ENCODE data around the gene MMS19.
"Not testable (repeated sequence)": the region's sequence is repeated elsewhere in the genome, so short reads cannot be mapped to it uniquely, and the experiment has no call there.

The MMS19 gene

DNA sequence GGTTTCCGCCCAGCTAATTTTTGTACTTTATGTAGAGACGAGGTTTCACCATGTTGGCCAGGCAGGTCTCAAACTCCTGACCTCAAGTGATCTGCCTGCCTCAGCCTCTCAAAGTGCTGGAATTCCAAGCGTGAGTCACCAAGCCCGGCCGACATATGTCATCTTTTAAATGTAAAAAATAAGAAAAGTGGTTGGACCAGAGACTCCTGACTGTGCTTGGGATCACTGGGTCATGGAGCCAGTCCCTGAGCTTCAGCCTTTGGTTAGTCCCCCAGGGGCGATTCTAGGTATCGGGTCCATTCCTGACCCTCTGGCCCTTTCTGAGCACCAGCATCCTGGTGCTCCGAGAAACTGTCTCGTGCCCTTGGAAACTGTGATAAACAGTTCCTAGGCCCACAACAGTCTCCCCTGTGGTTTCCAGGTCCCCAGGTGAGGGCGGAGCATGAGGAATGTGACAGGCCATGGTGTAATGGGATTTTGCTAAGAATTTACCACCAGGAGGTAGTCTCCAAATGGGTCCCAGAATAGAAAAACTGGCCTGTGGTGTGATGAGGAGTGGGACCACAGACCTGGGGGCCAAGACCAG is 33.3 kb upstream of the MMS19 start:
- H3K4me3 ChIP-seq (ENCODE audit: low read depth in 1 of 2, low read length in 1 of 2): no peak overlapping the region
- H3K27ac ChIP-seq: no peak overlapping the region
- no peaks in the 10 kb centered on the region for H3K4me1 ChIP-seq (ENCODE audit: control insufficient read depth in 1 of 2, insufficient read depth in 1 of 2, low read depth in 1 of 2, low read length in 1 of 2)
- peaks cover 6% of the 10 kb centered on the region for H3K36me3 ChIP-seq
- TF ChIP-seq, protein P1, sequence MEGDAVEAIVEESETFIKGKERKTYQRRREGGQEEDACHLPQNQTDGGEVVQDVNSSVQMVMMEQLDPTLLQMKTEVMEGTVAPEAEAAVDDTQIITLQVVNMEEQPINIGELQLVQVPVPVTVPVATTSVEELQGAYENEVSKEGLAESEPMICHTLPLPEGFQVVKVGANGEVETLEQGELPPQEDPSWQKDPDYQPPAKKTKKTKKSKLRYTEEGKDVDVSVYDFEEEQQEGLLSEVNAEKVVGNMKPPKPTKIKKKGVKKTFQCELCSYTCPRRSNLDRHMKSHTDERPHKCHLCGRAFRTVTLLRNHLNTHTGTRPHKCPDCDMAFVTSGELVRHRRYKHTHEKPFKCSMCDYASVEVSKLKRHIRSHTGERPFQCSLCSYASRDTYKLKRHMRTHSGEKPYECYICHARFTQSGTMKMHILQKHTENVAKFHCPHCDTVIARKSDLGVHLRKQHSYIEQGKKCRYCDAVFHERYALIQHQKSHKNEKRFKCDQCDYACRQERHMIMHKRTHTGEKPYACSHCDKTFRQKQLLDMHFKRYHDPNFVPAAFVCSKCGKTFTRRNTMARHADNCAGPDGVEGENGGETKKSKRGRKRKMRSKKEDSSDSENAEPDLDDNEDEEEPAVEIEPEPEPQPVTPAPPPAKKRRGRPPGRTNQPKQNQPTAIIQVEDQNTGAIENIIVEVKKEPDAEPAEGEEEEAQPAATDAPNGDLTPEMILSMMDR (IDR thresholded peaks at IDR 0.05): no peak
- H3K9me3 ChIP-seq: no peaks in the 10 kb centered on the region
- no peaks in the 10 kb centered on the region for H3K27me3 ChIP-seq

DNA sequence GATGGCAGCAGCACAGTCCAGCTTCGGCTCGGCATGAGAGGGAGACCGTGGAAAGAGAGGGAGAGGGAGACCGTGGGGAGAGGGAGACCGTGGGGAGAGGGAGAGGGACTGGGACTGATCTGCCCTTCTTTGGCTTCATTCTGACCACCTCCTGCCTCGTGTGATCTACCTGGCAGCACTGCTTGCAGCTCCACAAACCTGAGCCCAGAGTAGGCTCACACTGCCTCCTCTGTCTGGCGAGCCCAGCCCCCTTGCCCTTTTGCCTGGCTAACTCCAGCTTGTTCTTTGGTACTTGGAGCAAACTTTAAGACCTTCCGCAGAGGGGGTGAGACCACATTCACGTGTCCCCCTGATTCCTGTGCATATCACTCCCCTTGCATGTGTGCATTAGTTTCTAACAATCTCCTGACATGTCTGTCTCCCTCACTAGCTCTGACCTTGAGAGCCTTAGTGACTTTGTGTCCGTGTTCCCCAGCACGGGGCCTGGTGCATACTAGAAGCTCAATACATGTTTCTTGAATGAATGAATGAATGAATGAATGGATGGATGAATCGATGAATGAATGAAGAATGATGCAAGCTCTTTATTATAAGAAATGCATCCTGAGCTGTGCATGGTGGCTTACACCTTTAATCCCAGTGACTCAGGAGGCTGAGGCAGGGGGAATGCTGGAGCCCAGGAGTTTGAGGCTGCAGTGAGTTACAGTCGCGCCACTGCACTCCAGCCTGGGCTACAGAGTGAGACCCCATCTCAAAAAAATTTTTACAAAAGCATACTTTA is 31.7 kb upstream of the MMS19 start:
- no peaks in the 10 kb centered on the region for H3K27me3 ChIP-seq
- H3K4me3 ChIP-seq (ENCODE audit: low read depth in 1 of 2, low read length in 1 of 2): no peak overlapping the region
- H3K4me1 ChIP-seq (ENCODE audit: control insufficient read depth in 1 of 2, insufficient read depth in 1 of 2, low read depth in 1 of 2, low read length in 1 of 2): no peaks in the 10 kb centered on the region
- H3K27ac ChIP-seq: no peak overlapping the region
- peaks cover 6% of the 10 kb centered on the region for H3K36me3 ChIP-seq
- no peaks in the 10 kb centered on the region for H3K9me3 ChIP-seq
- TF ChIP-seq, protein P1 (IDR thresholded peaks at IDR 0.05): no peak

DNA sequence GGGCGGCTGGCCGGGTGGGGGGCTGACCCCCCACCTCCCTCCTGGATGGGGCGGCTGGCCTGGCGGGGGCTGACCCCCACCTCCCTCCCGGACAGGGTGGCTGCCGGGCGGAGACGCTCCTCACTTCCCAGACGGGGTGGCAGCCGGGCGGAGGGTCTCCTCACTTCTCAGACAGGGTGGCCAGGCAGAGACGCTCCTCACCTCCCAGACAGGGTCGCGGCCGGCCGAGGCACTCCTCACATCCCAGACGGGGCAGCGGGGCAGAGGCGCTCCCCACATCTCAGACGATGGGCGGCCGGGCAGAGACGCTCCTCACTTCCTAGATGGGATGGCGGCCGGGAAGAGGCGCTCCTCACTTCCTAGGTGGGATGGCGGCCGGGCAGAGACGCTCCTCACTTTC is 30.7 kb upstream of the MMS19 start:
- not testable (repeated sequence) for H3K4me1 ChIP-seq (ENCODE audit: control insufficient read depth in 1 of 2, insufficient read depth in 1 of 2, low read depth in 1 of 2, low read length in 1 of 2); H3K36me3 ChIP-seq; H3K27ac ChIP-seq; H3K9me3 ChIP-seq; H3K27me3 ChIP-seq; H3K4me3 ChIP-seq (ENCODE audit: low read depth in 1 of 2, low read length in 1 of 2)

DNA sequence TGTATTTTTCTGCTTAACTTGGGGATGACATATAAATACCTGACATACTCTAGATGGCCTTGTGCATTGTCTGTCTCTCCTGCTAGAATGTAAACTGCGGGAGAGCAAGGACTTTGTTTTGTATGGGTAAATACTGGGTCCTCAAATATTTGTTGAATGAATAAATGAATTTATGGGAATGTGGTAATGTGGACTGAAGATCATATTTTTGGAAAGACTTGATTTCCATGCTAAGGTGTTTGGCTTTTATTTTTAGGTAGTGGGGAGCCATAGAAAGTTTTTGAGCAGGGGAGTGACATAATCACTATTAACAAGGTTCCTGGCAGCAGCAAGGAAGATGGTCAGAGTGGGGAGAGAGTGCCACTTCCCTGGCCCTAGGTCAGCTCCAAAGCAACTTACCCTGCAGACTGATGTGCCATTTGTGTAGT is 27.5 kb upstream of the MMS19 start:
- Histone ChIP-seq H3K4me3 (ENCODE audit: low read depth in 1 of 2, low read length in 1 of 2) (no peak overlapping the region), H3K36me3 (peaks cover 6% of the 10 kb centered on the region), H3K27ac (no peak overlapping the region), H3K27me3 (no peaks in the 10 kb centered on the region), H3K9me3 (no peaks in the 10 kb centered on the region), H3K4me1 (ENCODE audit: control insufficient read depth in 1 of 2, insufficient read depth in 1 of 2, low read depth in 1 of 2, low read length in 1 of 2) (no peaks in the 10 kb centered on the region)
- TF ChIP-seq, protein P1 (IDR thresholded peaks at IDR 0.05): no peak

DNA sequence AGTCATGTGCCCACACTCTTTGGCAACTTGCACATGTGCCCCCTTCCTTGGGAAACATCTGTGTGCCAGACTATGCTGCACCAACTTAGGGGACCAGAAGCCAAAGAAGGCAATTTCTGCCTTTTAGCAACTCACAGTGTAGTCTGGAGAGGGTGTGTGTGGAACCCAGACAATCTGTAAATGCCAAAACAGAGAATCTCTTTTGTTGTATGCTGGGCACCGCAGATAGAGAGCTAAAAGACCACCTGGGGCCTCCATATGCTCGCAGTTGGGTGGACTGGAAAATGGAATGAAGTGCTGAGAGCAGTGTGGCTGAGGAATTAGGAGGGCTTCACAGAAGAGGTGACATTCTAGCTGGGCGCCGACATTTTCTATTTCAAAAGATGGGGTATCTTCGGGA is 26.9 kb upstream of the MMS19 start:
- H3K27ac ChIP-seq: no peak overlapping the region
- TF ChIP-seq, protein P1 (IDR thresholded peaks at IDR 0.05): no peak
- no peak overlapping the region for H3K4me3 ChIP-seq (ENCODE audit: low read depth in 1 of 2, low read length in 1 of 2)
- peaks cover 8% of the 10 kb centered on the region for H3K36me3 ChIP-seq
- no peaks in the 10 kb centered on the region for H3K4me1 ChIP-seq (ENCODE audit: control insufficient read depth in 1 of 2, insufficient read depth in 1 of 2, low read depth in 1 of 2, low read length in 1 of 2)
- no peaks in the 10 kb centered on the region for H3K27me3 ChIP-seq
- no peaks in the 10 kb centered on the region for H3K9me3 ChIP-seq

DNA sequence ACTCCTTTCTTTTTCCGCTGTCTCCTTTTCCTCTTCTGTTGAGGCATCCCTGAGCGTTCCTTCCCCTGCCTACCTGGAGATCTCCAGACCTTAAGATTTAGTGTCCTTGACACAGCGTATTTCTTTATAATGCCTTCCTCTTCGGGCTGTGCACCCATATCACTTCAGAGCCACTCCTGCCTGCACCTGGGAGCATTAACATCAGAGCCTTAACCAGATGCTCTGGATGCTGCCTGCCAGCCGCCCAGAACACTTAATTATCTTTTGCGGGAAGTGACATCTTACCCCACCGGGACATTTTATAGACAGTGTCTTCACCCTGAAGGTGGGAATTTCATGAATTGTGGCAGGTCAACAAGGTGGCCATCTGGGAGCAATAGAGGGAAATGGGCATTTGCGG is 24.7 kb upstream of the MMS19 start:
- Histone ChIP-seq H3K27ac (no peak overlapping the region), H3K27me3 (no peaks in the 10 kb centered on the region), H3K4me1 (ENCODE audit: control insufficient read depth in 1 of 2, insufficient read depth in 1 of 2, low read depth in 1 of 2, low read length in 1 of 2) (peaks cover 0 to 1% of the 10 kb centered on the region in 2 experiments), H3K4me3 (ENCODE audit: low read depth in 1 of 2, low read length in 1 of 2) (no peak overlapping the region), H3K9me3 (no peaks in the 10 kb centered on the region), H3K36me3 (peaks cover 8% of the 10 kb centered on the region)
- TF ChIP-seq, protein P1 (IDR thresholded peaks at IDR 0.05): no peak
